Body of pancreas (tissue), 4 donors: ENCODE measurements around the gene ASB16. TPM values are rescaled to one million over a fixed set of nuclear protein-coding genes. Genes with fewer than 3 reads are reported as not detected.

Experiments
- ATAC-seq: fragments of 150-250 bp; one replicate; pipeline ENCODE4 v1.9.1; 2016
- DNase-seq, 4 donors: peaks; one replicate each; pipeline ENCODE4 v3.0.0-alpha.2; 2019
- H3K27ac ChIP-seq, 4 donors: fragments of 200-600 bp; sonication (generic); 1 replicate in 3 of 4; 2 replicates in 1 of 4; pipeline versions ENCODE4 v1.5.1 to v1.6.1; 2016 to 2019; ENCODE audit warnings: mild to moderate bottlenecking in 1 of 4, mixed read lengths in 1 of 4, moderate library complexity in 1 of 4
- H3K27me3 ChIP-seq, 2 donors: fragments of 200-600 bp; sonication (generic); one replicate each; pipeline ENCODE4 v1.6.0; 2016; ENCODE audit warnings: mild to moderate bottlenecking in 1 of 2
- H3K36me3 ChIP-seq, 2 donors: fragments of 200-600 bp; sonication (generic); replicated peaks in 1 of 2; 2 replicates each; pipeline ENCODE4 v1.5.1; 2016; ENCODE audit warnings: low read depth in 2 of 2; ENCODE audit not compliant: insufficient read depth in 1 of 2
- H3K4me1 ChIP-seq: fragments of 200-600 bp; sonication (generic); one replicate; pipeline ENCODE4 v1.6.0; 2016
- H3K4me3 ChIP-seq, 2 donors: fragments of 200-600 bp; sonication (generic); 1 replicate in 1 of 2; 2 replicates in 1 of 2; pipeline ENCODE4 v1.5.1; 2016 to 2019
- H3K9me3 ChIP-seq, 3 donors: fragments of 200-600 bp; sonication (generic); 1 replicate in 2 of 3; 2 replicates in 1 of 3; pipeline ENCODE4 v1.5.1; 2016
- CTCF ChIP-seq, 7 experiments: fragments of 450-650 bp in 4 of 7; fragments of 200-600 bp in 3 of 7; sonication (generic) in 3 of 7; IDR thresholded peaks; one replicate each; pipeline ENCODE4 v1.5.1; 2016 to 2019; ENCODE audit warnings: antibody characterized with exemption in 7 of 7
- POLR2A ChIP-seq, 3 donors: fragments of 450-650 bp; IDR thresholded peaks; one replicate each; pipeline ENCODE4 v1.6.1; 2016; ENCODE audit warnings: antibody characterized with exemption in 3 of 3, mild to moderate bottlenecking in 2 of 3
- WGBS, 2 donors: methylation state at CpG; one replicate each; pipeline ENCODE4 v1.1.5; 2017; 5-methylcytosine and 5-hydroxymethylcytosine counted together
- intact Hi-C: fragments of 100-400 bp; cut with DNase I; formaldehyde crosslinking; loops from one replicate; pipeline ENCODE4 v1.15.1; 2023
- total RNA-seq, 2 donors: library from RNA; depleted of rRNA; stranded (reverse); fragments of >200 nt; gene quantifications; one replicate each; pipeline ENCODE4 v1.1.0, GENCODE V29; 2016

ASB16 gene
- total RNA-seq, 2 donors from 2014 or later = 3.9 to 10.5 TPM

- TF ChIP-seq POLR2A (IDR thresholded peaks at IDR 0.05) (peak; percentile 10 to 43 (median 24)), CTCF (IDR thresholded peaks at IDR 0.05) (no peak)
- Histone ChIP-seq H3K27ac (peak overlapping the region; percentile 94 to 99 (median 99)), H3K9me3 (no peaks in the 10 kb centered on the region), H3K4me3 (peak overlapping the region; percentile 56 to 76), H3K36me3 (peaks cover 9 to 13% of the 10 kb centered on the region in 2 donors), H3K27me3 (no peaks in the 10 kb centered on the region), H3K4me1 (peaks cover 45% of the 10 kb centered on the region)
- ATAC-seq = peak; percentile 25
- intact Hi-C loops = no loop called here
- peak; percentile 61 to 70 (median 66) for DNase-seq
- 0% methylated on average over 33 to 93 of the region's 108 CpGs for WGBS, 2 donors
These were observed 49.9 kb downstream of the ASB16 start for GRCh38 chr17:44220213-44221083.

DNA sequence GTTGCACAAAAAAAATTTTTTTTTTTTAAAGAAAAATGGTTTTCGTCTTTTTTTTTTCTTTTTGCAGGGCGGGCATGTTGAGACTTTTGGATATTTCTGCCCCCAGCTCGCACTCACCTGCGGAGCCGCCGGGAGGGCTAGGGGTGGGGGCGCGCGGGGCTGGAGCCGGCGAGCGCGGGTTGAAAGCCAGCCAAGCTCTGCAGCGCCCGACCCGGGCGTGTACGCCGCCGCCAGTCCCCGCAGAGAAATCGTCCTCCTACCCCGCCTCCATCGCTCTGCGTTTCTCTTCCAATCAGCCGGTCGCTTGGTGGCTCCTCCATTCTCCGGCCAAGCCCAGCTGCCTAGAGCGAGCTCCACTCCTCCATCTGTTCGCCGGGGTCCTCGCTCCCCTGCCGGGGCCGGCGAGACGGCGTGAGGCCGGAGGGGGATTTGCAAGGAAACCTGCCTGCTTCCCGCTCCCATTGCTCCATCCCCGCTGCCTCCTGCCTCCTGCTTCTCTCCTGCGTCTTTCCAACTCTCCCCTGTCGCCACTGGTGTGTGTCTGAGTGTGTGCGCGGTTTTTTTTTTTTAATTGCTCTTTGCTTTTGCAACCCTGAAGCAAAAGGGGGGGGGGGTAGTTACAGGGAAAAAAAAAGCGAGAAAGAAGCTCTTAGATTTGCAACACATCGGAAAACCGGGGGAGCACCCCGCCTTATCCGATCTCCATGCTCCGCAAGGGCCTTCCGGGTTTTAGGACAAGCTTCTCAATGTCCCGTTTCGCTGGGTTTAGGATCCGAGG is 50.8 kb downstream of the ASB16 start:
- TF ChIP-seq CTCF (IDR thresholded peaks at IDR 0.05) (no peak), POLR2A (IDR thresholded peaks at IDR 0.05) (peak; percentile 46 to 64 (median 54))
- DNase-seq = peak; percentile 76 to 84 (median 80)
- intact Hi-C loops = no loop called here
- 0% methylated on average over 26 to 54 of the region's 54 CpGs for WGBS, 2 donors
- Histone ChIP-seq H3K9me3 (no peaks in the 10 kb centered on the region), H3K27ac (peak overlapping the region; percentile 81 to 99 (median 99)), H3K4me1 (peaks cover 45% of the 10 kb centered on the region), H3K4me3 (peak overlapping the region; percentile 37 to 56), H3K27me3 (no peaks in the 10 kb centered on the region), H3K36me3 (peaks cover 5 to 6% of the 10 kb centered on the region in 2 donors)
- peak; percentile 10 for ATAC-seq

DNA sequence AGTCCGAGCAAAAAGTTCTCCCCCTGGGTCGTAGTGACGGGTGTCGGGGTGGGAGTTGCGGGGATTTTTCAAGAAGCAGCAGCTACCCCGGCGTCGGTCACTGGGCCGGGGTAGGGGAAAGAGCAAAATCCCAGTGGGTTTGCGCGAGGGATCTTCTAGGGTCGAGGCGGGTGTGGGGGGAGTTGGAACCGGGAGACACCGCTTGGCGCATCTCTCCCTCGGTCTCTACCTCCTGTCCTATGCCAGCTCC is 51.3 kb downstream of the ASB16 start:
- Histone ChIP-seq H3K27me3 (no peaks in the 10 kb centered on the region), H3K4me1 (peaks cover 41% of the 10 kb centered on the region), H3K4me3 (peak overlapping the region; percentile 37 to 56), H3K9me3 (no peaks in the 10 kb centered on the region), H3K27ac (peak overlapping the region; percentile 60 to 99 (median 99)), H3K36me3 (peaks cover 0 to under 1% of the 10 kb centered on the region in 2 donors)
- ATAC-seq = no peak
- intact Hi-C loops = no loop called here
- 1 to 3% methylated on average over 17 of the region's 17 CpGs for WGBS, 2 donors
- DNase-seq = no peak
- no peak for TF ChIP-seq POLR2A (IDR thresholded peaks at IDR 0.05)
- TF ChIP-seq CTCF (IDR thresholded peaks at IDR 0.05) = no peak

DNA sequence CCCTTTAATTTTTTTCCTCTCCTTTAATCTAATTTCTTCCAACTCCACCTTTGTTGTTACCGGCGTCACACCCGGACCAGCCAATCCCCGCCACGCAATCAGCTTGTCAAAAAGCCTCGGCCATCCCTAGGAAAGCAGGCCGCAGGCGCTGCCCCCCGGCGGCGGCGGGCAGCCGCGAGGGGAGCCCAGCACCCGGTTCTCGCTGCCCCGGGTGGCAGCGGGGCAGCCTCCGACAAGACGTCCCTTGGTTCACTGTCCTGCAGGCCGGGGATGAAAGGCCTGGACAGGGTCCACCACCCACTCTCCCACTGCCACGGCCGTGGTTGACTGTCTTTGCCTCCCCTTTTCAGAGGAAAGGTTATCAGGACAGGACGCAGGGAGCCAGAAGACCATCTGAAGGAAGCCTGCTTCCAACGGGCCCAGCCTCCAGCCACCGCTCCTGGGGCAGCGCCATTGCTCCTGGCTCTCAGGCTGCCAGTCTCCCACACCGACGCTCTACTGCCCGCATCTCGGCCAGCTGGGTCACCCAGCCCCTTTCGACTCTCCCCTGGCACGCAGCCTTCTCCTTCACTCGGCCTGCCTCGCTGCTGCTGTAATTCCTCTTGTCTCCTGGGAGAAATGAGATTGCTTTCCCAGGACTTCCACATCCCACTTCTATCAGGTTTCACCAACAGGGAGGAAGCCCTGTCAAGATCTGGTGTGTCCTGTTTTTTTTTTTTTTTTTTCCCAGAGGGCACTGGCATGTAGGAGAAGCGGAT is 51.8 kb downstream of the ASB16 start:
- WGBS, 2 donors = 1 to 2% methylated on average over 27 to 36 of the region's 36 CpGs
- Histone ChIP-seq H3K4me3 (peak overlapping the region; percentile 37 to 56), H3K27me3 (no peaks in the 10 kb centered on the region), H3K27ac (peak overlapping the region; percentile 60 to 99 (median 99)), H3K36me3 (no peaks in the 10 kb centered on the region), H3K9me3 (no peaks in the 10 kb centered on the region), H3K4me1 (peaks cover 36% of the 10 kb centered on the region)
- TF ChIP-seq CTCF (IDR thresholded peaks at IDR 0.05) (peak in 4 of 7 experiments; percentile 13 to 25 (median 20)), POLR2A (IDR thresholded peaks at IDR 0.05) (peak; percentile 24 to 69 (median 56))
- DNase-seq = peak; percentile 64 to 82 (median 76)
- no peak for ATAC-seq
- intact Hi-C loops = no loop called here
